H9 (cell line): ENCODE results near the gene PDZRN4. TPM values are rescaled to one million over a fixed set of nuclear protein-coding genes. Genes with fewer than 3 reads are reported as not detected.

Experiments used
- DNase-seq: peaks from one replicate; pipeline ENCODE4 v3.0.0-alpha.2; 2017
- H2AFZ ChIP-seq: one replicate; pipeline ENCODE4 v1.6.1; 2013; ENCODE audit warnings: mild to moderate bottlenecking, low read length, control low read depth, moderate library complexity
- H2AK5ac ChIP-seq: 2 replicates; pipeline ENCODE4 v1.6.1; 2013; ENCODE audit warnings: low read length, control low read depth, mixed read lengths; ENCODE audit not compliant: insufficient read length
- H2BK120ac ChIP-seq: one replicate; pipeline ENCODE4 v1.6.1; 2013; ENCODE audit warnings: low read depth, mild to moderate bottlenecking, low read length, control low read depth, inconsistent platforms; ENCODE audit not compliant: poor library complexity, severe bottlenecking
- H2BK12ac ChIP-seq: 2 replicates; pipeline ENCODE4 v1.6.1; 2013; ENCODE audit warnings: low read length, control low read depth, mixed read lengths, low read depth; ENCODE audit not compliant: insufficient read length
- H2BK15ac ChIP-seq: 2 replicates; pipeline ENCODE4 v1.6.1; 2013; ENCODE audit warnings: low read depth, low read length, control low read depth
- H2BK20ac ChIP-seq: one replicate; pipeline ENCODE4 v1.6.1; 2013; ENCODE audit warnings: low read depth, mild to moderate bottlenecking, low read length, control low read depth, inconsistent platforms; ENCODE audit not compliant: poor library complexity, severe bottlenecking
- H2BK5ac ChIP-seq: 2 replicates; pipeline ENCODE4 v1.6.1; 2013; ENCODE audit warnings: low read length, control low read depth, mixed read lengths; ENCODE audit not compliant: insufficient read length
- H3K14ac ChIP-seq: 2 replicates; pipeline ENCODE4 v1.6.1; 2013; ENCODE audit warnings: low read length, control low read depth; ENCODE audit not compliant: insufficient read depth
- H3K18ac ChIP-seq: 2 replicates; pipeline ENCODE4 v1.6.1; 2013; ENCODE audit warnings: low read depth, mild to moderate bottlenecking, mixed read lengths, low read length, control low read depth; ENCODE audit not compliant: insufficient read length
- H3K23ac ChIP-seq: 2 replicates; pipeline ENCODE4 v1.6.1; 2013; ENCODE audit warnings: low read length, control low read depth, mixed read lengths, low read depth; ENCODE audit not compliant: insufficient read length
- H3K23me2 ChIP-seq: 2 replicates; pipeline ENCODE4 v1.6.1; 2013; ENCODE audit warnings: low read depth, mild to moderate bottlenecking, mixed read lengths, low read length, control low read depth; ENCODE audit not compliant: insufficient read length, poor library complexity, severe bottlenecking
- H3K27ac ChIP-seq: 2 replicates; pipeline ENCODE4 v1.5.1; 2013; ENCODE audit warnings: low read length, control low read depth, mixed read lengths, low read depth; ENCODE audit not compliant: insufficient read length
- H3K27me3 ChIP-seq: 2 replicates; pipeline ENCODE4 v1.6.1; 2013; ENCODE audit warnings: low read length, control low read depth, inconsistent platforms; ENCODE audit not compliant: insufficient read depth
- H3K4ac ChIP-seq: 2 replicates; pipeline ENCODE4 v1.6.1; 2013; ENCODE audit warnings: low read depth, mild to moderate bottlenecking, control low read depth, inconsistent platforms, low read length, moderate library complexity
- H3K4me1 ChIP-seq: 2 replicates; pipeline ENCODE4 v1.6.1; 2013; ENCODE audit warnings: low read length, control low read depth, inconsistent platforms; ENCODE audit not compliant: insufficient read depth
- H3K4me2 ChIP-seq: 2 replicates; pipeline ENCODE4 v1.6.1; 2013; ENCODE audit warnings: low read length, control low read depth, mixed read lengths; ENCODE audit not compliant: insufficient read length, insufficient read depth
- H3K56ac ChIP-seq: 2 replicates; pipeline ENCODE4 v1.6.1; 2013; ENCODE audit warnings: low read depth, mild to moderate bottlenecking, mixed read lengths, low read length, control low read depth; ENCODE audit not compliant: insufficient read length
- H3K79me1 ChIP-seq: 2 replicates; pipeline ENCODE4 v1.6.1; 2013; ENCODE audit warnings: low read depth, mild to moderate bottlenecking, moderate library complexity, low read length, control low read depth, inconsistent platforms; ENCODE audit not compliant: insufficient read depth, poor library complexity, severe bottlenecking
- H3K79me2 ChIP-seq: 2 replicates; pipeline ENCODE4 v1.6.1; 2013; ENCODE audit warnings: low read length, control low read depth, inconsistent platforms; ENCODE audit not compliant: insufficient read depth
- H3K9ac ChIP-seq: 2 replicates; pipeline ENCODE4 v1.6.1; 2013; ENCODE audit warnings: low read length, control low read depth, mixed read lengths; ENCODE audit not compliant: insufficient read length; ENCODE audit errors: extremely low read depth
- H3K9me3 ChIP-seq: one replicate; pipeline ENCODE4 v1.6.1; 2013; ENCODE audit warnings: low read depth, low read length, inconsistent platforms; ENCODE audit not compliant: control insufficient read depth
- H3T11ph ChIP-seq: one replicate; pipeline ENCODE4 v1.6.1; 2013; ENCODE audit warnings: mild to moderate bottlenecking, low read length, control low read depth, inconsistent platforms
- H4K20me1 ChIP-seq: one replicate; pipeline ENCODE4 v1.6.1; 2013; ENCODE audit not compliant: control insufficient read depth, insufficient read length, insufficient read depth
- H4K5ac ChIP-seq: 2 replicates; pipeline ENCODE4 v1.6.1; 2013; ENCODE audit warnings: low read depth, mild to moderate bottlenecking, mixed read lengths, low read length, control low read depth; ENCODE audit not compliant: insufficient read length
- H4K8ac ChIP-seq: replicated peaks from 2 replicates; pipeline ENCODE4 v1.6.1; 2013; ENCODE audit warnings: low read length, control low read depth, mixed read lengths, low read depth; ENCODE audit not compliant: insufficient read length
- H4K91ac ChIP-seq: 2 replicates; pipeline ENCODE4 v1.6.1; 2013; ENCODE audit warnings: low read depth, mild to moderate bottlenecking, moderate library complexity, mixed read lengths, low read length, control low read depth; ENCODE audit not compliant: insufficient read length
- H3K27ac Mint-ChIP-seq, 3 experiments: 2 replicates in 2 of 3; 3 replicates in 1 of 3; pipeline ENCODE4 v1.8.0; 2020 to 2021; ENCODE audit warnings: mixed read lengths in 3 of 3, mild to moderate bottlenecking in 1 of 3, moderate library complexity in 1 of 3
- H3K27me3 Mint-ChIP-seq: 2 replicates; pipeline ENCODE4 v1.8.0; 2021; ENCODE audit warnings: low read depth, mild to moderate bottlenecking, moderate library complexity, mixed read lengths
- H3K36me3 Mint-ChIP-seq, 3 experiments: 2 replicates in 2 of 3; 3 replicates in 1 of 3; pipeline ENCODE4 v1.8.0; 2020 to 2021; ENCODE audit warnings: low read depth in 3 of 3, mixed read lengths in 3 of 3; ENCODE audit not compliant: insufficient read depth in 1 of 3
- H3K4me1 Mint-ChIP-seq, 2 experiments: 2 replicates each; pipeline ENCODE4 v1.8.0; 2020; ENCODE audit warnings: mixed read lengths in 2 of 2
- H3K4me3 Mint-ChIP-seq, 2 experiments: 2 replicates in 1 of 2; 3 replicates in 1 of 2; pipeline ENCODE4 v1.8.0; 2020 to 2021; ENCODE audit warnings: mild to moderate bottlenecking in 2 of 2, mixed read lengths in 2 of 2, moderate library complexity in 1 of 2
- H3K9me3 Mint-ChIP-seq, 2 experiments: 2 replicates in 1 of 2; 3 replicates in 1 of 2; pipeline ENCODE4 v1.8.0; 2020; ENCODE audit warnings: mild to moderate bottlenecking in 2 of 2, mixed read lengths in 2 of 2, moderate library complexity in 1 of 2
- WGBS: extraction: QIAGEN DNeasy Blood & Tissue Kit; methylation state at CpG from one replicate; pipeline ENCODE4 v1.1.7; 2013; ENCODE audit warnings: missing lambda C conversion rate, low lambda C conversion rate, mixed read lengths; ENCODE audit not compliant: insufficient read length; ENCODE audit errors: extremely low coverage; 5-methylcytosine and 5-hydroxymethylcytosine counted together
- total RNA-seq: library from RNA; stranded (reverse); gene quantifications from 2 replicates; pipeline ENCODE4 v1.2.1, GENCODE V29; 2021
- TF ChIP-seq, protein P1 (sequence below): fragments of 200-600 bp; sonication (generic); conservative IDR thresholded peaks from 3 replicates; pipeline ENCODE4 v1.8.0; 2021; ENCODE audit warnings: antibody characterized with exemption, mild to moderate bottlenecking

PDZRN4 gene
- total RNA-seq, 1 experiment from 2014 or later = not detected

DNA sequence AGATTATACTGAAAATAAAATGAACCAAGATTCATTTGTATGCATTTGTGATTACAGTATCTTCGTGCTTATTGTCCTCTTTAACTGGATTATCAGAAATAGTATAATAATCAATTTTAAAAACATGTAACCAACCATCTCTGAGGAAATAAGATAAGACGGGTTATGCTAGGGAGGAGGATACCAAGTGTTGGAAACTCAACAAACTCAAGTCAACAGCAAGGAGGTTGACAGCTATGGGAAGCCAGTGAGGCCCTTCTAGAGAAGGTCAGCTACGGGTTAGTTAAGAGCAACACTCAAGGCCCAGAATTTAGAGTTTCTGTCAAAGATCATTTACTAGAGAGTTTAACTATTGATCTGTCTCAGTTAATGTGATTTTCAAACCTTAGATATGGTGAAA is 137.2 kb downstream of the PDZRN4 start:
- H3K23me2 ChIP-seq = no peaks in the 10 kb centered on the region
- TF ChIP-seq, protein P1, sequence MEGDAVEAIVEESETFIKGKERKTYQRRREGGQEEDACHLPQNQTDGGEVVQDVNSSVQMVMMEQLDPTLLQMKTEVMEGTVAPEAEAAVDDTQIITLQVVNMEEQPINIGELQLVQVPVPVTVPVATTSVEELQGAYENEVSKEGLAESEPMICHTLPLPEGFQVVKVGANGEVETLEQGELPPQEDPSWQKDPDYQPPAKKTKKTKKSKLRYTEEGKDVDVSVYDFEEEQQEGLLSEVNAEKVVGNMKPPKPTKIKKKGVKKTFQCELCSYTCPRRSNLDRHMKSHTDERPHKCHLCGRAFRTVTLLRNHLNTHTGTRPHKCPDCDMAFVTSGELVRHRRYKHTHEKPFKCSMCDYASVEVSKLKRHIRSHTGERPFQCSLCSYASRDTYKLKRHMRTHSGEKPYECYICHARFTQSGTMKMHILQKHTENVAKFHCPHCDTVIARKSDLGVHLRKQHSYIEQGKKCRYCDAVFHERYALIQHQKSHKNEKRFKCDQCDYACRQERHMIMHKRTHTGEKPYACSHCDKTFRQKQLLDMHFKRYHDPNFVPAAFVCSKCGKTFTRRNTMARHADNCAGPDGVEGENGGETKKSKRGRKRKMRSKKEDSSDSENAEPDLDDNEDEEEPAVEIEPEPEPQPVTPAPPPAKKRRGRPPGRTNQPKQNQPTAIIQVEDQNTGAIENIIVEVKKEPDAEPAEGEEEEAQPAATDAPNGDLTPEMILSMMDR = no peak
- no peak overlapping the region for H3K23ac ChIP-seq
- no peak overlapping the region for H3K56ac ChIP-seq
- no peak overlapping the region for H3K4me2 ChIP-seq
- no peak overlapping the region for H3T11ph ChIP-seq
- no peak overlapping the region for H3K4ac ChIP-seq
- H4K5ac ChIP-seq = no peak overlapping the region
- H4K20me1 ChIP-seq = no peaks in the 10 kb centered on the region
- no peaks in the 10 kb centered on the region for H3K9me3 ChIP-seq
- no peak overlapping the region for H2BK20ac ChIP-seq
- H3K4me1 Mint-ChIP-seq = peaks cover 11 to 15% of the 10 kb centered on the region in 2 experiments
- no peaks in the 10 kb centered on the region for H3K79me2 ChIP-seq
- H3K9ac ChIP-seq = no peak overlapping the region
- H3K27me3 Mint-ChIP-seq = no peaks in the 10 kb centered on the region
- no peak overlapping the region for H2BK5ac ChIP-seq
- no peak for DNase-seq
- H2AFZ ChIP-seq = no peak overlapping the region
- H3K9me3 Mint-ChIP-seq = no peaks in the 10 kb centered on the region
- H3K36me3 Mint-ChIP-seq = peaks cover 0 to 2% (median 0%) of the 10 kb centered on the region in 3 experiments; a peak in 2 of 7 replicates
- no peak overlapping the region for H4K91ac ChIP-seq
- H4K8ac ChIP-seq = no peak overlapping the region
- no peaks in the 10 kb centered on the region for H3K79me1 ChIP-seq
- no peak overlapping the region for H2BK12ac ChIP-seq
- H3K4me1 ChIP-seq = no peaks in the 10 kb centered on the region
- WGBS = no CpG with 5 or more reads among the region's 3 CpGs
- H3K27ac ChIP-seq = no peak overlapping the region
- H2BK15ac ChIP-seq = no peak overlapping the region
- no peak overlapping the region for H2AK5ac ChIP-seq
- no peak overlapping the region for H3K27ac Mint-ChIP-seq
- no peaks in the 10 kb centered on the region for H3K27me3 ChIP-seq
- no peak overlapping the region for H2BK120ac ChIP-seq
- H3K18ac ChIP-seq = no peak overlapping the region
- H3K4me3 Mint-ChIP-seq = no peak overlapping the region
- H3K14ac ChIP-seq = no peak overlapping the region
